Stimulated activated naive CD8-positive, alpha-beta T cell treated with anti-CD3 and anti-CD28 coated beads, Interleukin-15, Interleukin-2, amounts not matched to agents 100 ng/mL and 50 ng/mL, for 24 hours (primary cell): ENCODE data around the gene PITPNM1.
"Not testable (repeated sequence)": the region's sequence is repeated elsewhere in the genome, so short reads cannot be mapped to it uniquely, and the experiment has no call there.

Experiments used
- H3K27ac Mint-ChIP-seq: one replicate; pipeline ENCODE4 v1.8.0; 2021; ENCODE audit warnings: mild to moderate bottlenecking, mixed read lengths
- H3K27me3 Mint-ChIP-seq: one replicate; pipeline ENCODE4 v1.8.0; 2021; ENCODE audit warnings: mixed read lengths
- H3K36me3 Mint-ChIP-seq: one replicate; pipeline ENCODE4 v1.8.0; 2021; ENCODE audit warnings: low read depth, mixed read lengths
- H3K4me1 Mint-ChIP-seq: one replicate; pipeline ENCODE4 v1.8.0; 2021; ENCODE audit warnings: low read depth, mixed read lengths
- H3K4me3 Mint-ChIP-seq: one replicate; pipeline ENCODE4 v1.8.0; 2021; ENCODE audit warnings: mild to moderate bottlenecking, mixed read lengths
- H3K9me3 Mint-ChIP-seq: one replicate; pipeline ENCODE4 v1.8.0; 2021; ENCODE audit warnings: mixed read lengths

Gene PITPNM1

GRCh38 chr11:67504950-67505581 is at the start of gene PITPNM1:
Gene PITPNM1, minus strand, starts transcription at chr11:67505363. Its CDS starts 1,183 bp downstream, at chr11:67504180.
- Mint-ChIP-seq H3K36me3 (peaks cover 28% of the 10 kb centered on the region), H3K9me3 (no peaks in the 10 kb centered on the region), H3K27me3 (no peaks in the 10 kb centered on the region), H3K4me3 (peak within 1 kb of the TSS; percentile 89), H3K4me1 (peaks cover 53% of the 10 kb centered on the region), H3K27ac (peak within 1 kb of the TSS; percentile 97)

GRCh38 chr11:67551697-67552096 is 46.5 kb upstream of the PITPNM1 start:
- not testable (repeated sequence) for H3K4me3 Mint-ChIP-seq, H3K4me1 Mint-ChIP-seq, H3K27me3 Mint-ChIP-seq, H3K36me3 Mint-ChIP-seq, H3K27ac Mint-ChIP-seq
- peaks cover 12% of the 10 kb centered on the region for H3K9me3 Mint-ChIP-seq

- peaks cover 12% of the 10 kb centered on the region for H3K9me3 Mint-ChIP-seq
- H3K4me1 Mint-ChIP-seq = peaks cover 3% of the 10 kb centered on the region
- no peak overlapping the region for H3K27ac Mint-ChIP-seq
- no peak overlapping the region for H3K4me3 Mint-ChIP-seq
- H3K36me3 Mint-ChIP-seq = peaks cover 5% of the 10 kb centered on the region
- peaks cover 3% of the 10 kb centered on the region for H3K27me3 Mint-ChIP-seq
These were observed 46.0 kb upstream of the PITPNM1 start for GRCh38 chr11:67551127-67551526.

DNA sequence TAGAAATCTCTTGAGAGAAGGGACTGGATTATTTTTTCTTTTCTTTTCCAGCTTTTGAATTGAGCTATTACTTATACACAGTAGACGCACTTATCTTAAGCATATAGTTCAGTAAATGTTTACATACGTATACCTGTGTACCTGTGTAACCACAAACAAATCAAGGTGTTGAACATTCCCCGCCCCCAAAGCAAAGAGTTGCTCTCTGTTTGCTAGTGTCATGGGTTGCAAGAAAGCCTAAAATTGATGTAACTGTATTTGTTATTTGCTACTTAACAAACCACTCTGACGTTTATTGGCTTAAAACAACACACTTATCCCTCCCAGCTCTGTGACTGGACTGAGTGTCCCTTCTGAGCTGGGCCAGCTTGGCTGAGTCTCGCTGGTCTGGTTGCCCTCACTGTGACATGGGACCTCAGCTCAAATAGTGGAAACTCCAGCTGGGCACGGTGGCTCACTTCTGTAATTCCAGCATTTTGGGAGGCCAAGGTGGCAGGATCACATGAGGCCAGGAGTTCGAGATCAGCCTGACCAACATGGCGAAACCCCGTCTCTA is 43.5 kb upstream of the PITPNM1 start:
- Mint-ChIP-seq H3K27ac (no peak overlapping the region), H3K36me3 (peaks cover 5% of the 10 kb centered on the region), H3K4me1 (peaks cover 3% of the 10 kb centered on the region), H3K4me3 (no peak overlapping the region), H3K9me3 (peaks cover 12% of the 10 kb centered on the region), H3K27me3 (peaks cover 3% of the 10 kb centered on the region)

- H3K9me3 Mint-ChIP-seq = peaks cover 12% of the 10 kb centered on the region
- H3K36me3 Mint-ChIP-seq, H3K27ac Mint-ChIP-seq, H3K4me1 Mint-ChIP-seq, H3K27me3 Mint-ChIP-seq, H3K4me3 Mint-ChIP-seq: not testable (repeated sequence)
These were observed 42.9 kb upstream of the PITPNM1 start for GRCh38 chr11:67548112-67548511.

DNA sequence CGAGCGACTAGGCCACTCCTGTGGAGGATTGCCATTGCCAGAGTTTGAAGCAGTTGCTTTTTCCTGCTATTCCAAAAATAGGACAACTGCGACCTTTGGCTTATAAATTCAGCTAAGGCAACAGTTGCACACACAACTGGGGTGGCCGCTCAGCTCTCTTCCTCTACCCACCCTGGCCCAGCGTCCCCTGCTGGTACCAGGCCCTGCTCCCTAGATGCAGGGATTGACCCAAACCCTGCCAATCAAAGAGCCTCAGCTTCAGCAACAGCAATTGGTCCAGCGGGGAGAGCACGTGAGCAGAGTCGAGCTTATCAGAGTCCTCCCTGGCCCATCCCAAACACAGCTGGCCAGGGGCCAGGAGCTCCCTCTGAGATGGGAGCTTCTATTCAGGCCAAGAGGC is 40.1 kb upstream of the PITPNM1 start:
- no peaks in the 10 kb centered on the region for H3K27me3 Mint-ChIP-seq
- H3K27ac Mint-ChIP-seq = no peak overlapping the region
- no peaks in the 10 kb centered on the region for H3K9me3 Mint-ChIP-seq
- H3K36me3 Mint-ChIP-seq = no peaks in the 10 kb centered on the region
- no peaks in the 10 kb centered on the region for H3K4me1 Mint-ChIP-seq
- no peak overlapping the region for H3K4me3 Mint-ChIP-seq

GRCh38 chr11:67544616-67545242 is 39.6 kb upstream of the PITPNM1 start:
- no peaks in the 10 kb centered on the region for H3K27me3 Mint-ChIP-seq
- H3K36me3 Mint-ChIP-seq = no peaks in the 10 kb centered on the region
- H3K27ac Mint-ChIP-seq = no peak overlapping the region
- no peaks in the 10 kb centered on the region for H3K4me1 Mint-ChIP-seq
- no peaks in the 10 kb centered on the region for H3K9me3 Mint-ChIP-seq
- H3K4me3 Mint-ChIP-seq = no peak overlapping the region

DNA sequence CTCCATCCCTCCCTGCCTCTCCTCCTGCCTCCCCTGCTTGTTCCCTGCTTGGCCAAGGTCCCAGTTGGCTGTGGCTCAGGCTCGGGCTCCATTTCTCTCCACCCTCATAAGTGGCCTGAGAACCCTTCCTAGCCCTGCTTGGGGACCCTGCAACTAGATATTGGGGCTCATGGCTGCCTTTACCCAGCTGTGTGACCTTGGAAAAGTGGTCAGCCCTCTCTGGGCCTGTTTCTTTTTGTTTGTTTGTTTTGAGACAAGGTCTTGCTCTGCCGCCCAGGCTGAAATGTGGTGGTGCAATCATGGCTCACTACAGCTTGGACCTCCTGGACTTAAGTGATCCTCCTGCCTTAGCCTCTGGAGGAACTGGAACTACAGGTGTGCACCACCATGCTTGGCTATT is 38.4 kb upstream of the PITPNM1 start:
- Mint-ChIP-seq H3K27ac (no peak overlapping the region), H3K9me3 (no peaks in the 10 kb centered on the region), H3K4me1 (no peaks in the 10 kb centered on the region), H3K4me3 (no peak overlapping the region), H3K27me3 (no peaks in the 10 kb centered on the region), H3K36me3 (no peaks in the 10 kb centered on the region)

GRCh38 chr11:67542971-67543370 is 37.8 kb upstream of the PITPNM1 start:
- Mint-ChIP-seq H3K27me3 (no peaks in the 10 kb centered on the region), H3K27ac (no peak overlapping the region), H3K4me1 (no peaks in the 10 kb centered on the region), H3K36me3 (no peaks in the 10 kb centered on the region), H3K4me3 (no peak overlapping the region), H3K9me3 (no peaks in the 10 kb centered on the region)

DNA sequence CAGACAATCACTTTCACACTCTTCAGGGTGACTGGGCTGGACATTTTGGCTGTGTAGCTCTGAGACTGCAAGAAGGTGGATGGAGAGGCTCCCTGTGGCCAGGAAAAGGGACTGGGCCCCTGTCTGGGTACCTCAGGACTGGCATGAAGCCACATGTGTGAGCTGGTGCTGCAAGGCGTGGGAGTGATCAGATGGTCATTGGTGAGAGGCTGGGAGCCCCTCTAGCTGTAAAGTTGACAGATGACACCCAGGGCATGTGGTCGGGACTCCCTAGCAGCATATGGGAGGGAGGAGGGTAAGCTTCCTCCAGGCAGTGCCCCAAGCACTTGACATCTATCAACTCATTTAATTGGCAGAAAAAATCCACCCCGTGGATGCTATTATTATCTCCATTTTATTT is 37.0 kb upstream of the PITPNM1 start:
- Mint-ChIP-seq H3K4me1 (no peaks in the 10 kb centered on the region), H3K36me3 (no peaks in the 10 kb centered on the region), H3K27ac (no peak overlapping the region), H3K9me3 (no peaks in the 10 kb centered on the region), H3K4me3 (no peak overlapping the region), H3K27me3 (no peaks in the 10 kb centered on the region)

- no peaks in the 10 kb centered on the region for H3K9me3 Mint-ChIP-seq
- no peak overlapping the region for H3K27ac Mint-ChIP-seq
These were observed 36.0 kb upstream of the PITPNM1 start for GRCh38 chr11:67541198-67541597.

GRCh38 chr11:67539550-67539949 is 34.4 kb upstream of the PITPNM1 start:
- no peaks in the 10 kb centered on the region for H3K36me3 Mint-ChIP-seq
- peaks cover 4% of the 10 kb centered on the region for H3K27me3 Mint-ChIP-seq
- H3K4me1 Mint-ChIP-seq = no peaks in the 10 kb centered on the region
- no peaks in the 10 kb centered on the region for H3K9me3 Mint-ChIP-seq
- no peak overlapping the region for H3K4me3 Mint-ChIP-seq
- H3K27ac Mint-ChIP-seq = no peak overlapping the region

More at GRCh38 chr11:67541198-67541597, 36.0 kb upstream of the PITPNM1 start:
- H3K27me3 Mint-ChIP-seq = no peaks in the 10 kb centered on the region
- H3K36me3 Mint-ChIP-seq = no peaks in the 10 kb centered on the region
- H3K4me3 Mint-ChIP-seq = no peak overlapping the region
- H3K4me1 Mint-ChIP-seq = no peaks in the 10 kb centered on the region

DNA sequence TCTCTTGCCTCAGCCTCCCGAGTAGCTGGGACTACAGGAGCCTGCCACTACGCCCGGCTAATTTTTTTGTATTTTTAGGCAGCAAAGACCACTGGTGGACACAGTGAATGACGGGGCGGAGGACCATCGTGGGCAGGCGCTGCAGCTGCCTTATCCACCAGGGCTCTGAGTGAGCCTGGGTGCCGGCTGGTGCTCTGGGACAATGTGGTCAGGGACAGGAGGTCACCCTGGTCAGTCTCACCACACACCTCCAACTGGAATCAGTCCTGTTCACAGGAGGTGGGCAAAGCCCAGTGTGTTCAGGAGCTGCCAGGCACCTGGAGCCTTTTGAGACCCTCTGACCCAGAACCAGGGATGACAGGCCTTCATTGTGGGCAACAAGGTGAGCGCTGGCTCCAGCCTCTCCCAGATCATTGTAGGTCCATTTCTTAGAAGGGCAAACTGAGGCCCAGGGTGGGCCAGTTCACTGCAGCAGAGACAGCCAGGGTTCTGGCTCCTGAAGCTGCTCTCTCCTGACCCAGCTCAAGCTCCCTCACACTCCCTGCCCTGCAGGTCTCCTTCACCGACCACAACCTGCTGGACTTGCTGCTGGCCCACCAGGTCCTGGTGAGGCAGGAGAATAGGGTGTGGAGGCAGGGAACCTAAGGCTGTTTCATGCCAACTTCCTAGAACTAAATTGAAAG is 33.8 kb upstream of the PITPNM1 start:
- no peak overlapping the region for H3K4me3 Mint-ChIP-seq
- no peaks in the 10 kb centered on the region for H3K36me3 Mint-ChIP-seq
- no peak overlapping the region for H3K27ac Mint-ChIP-seq
- H3K9me3 Mint-ChIP-seq = peaks cover 3% of the 10 kb centered on the region
- H3K27me3 Mint-ChIP-seq = peaks cover 5% of the 10 kb centered on the region
- no peaks in the 10 kb centered on the region for H3K4me1 Mint-ChIP-seq

DNA sequence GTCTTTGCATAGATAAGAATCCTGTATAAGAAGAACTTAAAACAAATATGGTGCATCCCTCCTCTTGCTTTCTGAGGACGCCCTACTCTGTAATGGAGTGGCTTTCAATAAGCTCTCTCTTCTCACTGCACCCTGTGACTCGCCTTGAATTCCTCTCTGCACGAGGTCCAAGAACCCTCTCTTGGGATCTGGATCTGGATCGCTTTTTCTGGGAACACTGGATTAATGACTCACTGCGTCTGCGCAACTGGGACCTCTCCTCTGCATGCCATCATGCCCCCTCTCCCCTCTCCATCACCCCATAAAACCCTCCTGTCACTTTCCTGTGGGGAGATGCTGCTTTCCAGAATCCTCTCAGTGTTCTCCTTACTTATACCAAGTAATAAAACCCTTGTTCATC is 33.1 kb upstream of the PITPNM1 start:
- Mint-ChIP-seq H3K4me1 (no peaks in the 10 kb centered on the region), H3K9me3 (peaks cover 6% of the 10 kb centered on the region), H3K36me3 (no peaks in the 10 kb centered on the region), H3K27ac (no peak overlapping the region), H3K4me3 (no peak overlapping the region), H3K27me3 (peaks cover 8% of the 10 kb centered on the region)

- no peaks in the 10 kb centered on the region for H3K4me1 Mint-ChIP-seq
- H3K36me3 Mint-ChIP-seq = no peaks in the 10 kb centered on the region
- peaks cover 8% of the 10 kb centered on the region for H3K27me3 Mint-ChIP-seq
- H3K9me3 Mint-ChIP-seq = peaks cover 6% of the 10 kb centered on the region
- H3K4me3 Mint-ChIP-seq = no peak overlapping the region
- H3K27ac Mint-ChIP-seq = no peak overlapping the region
These were observed 30.4 kb upstream of the PITPNM1 start for GRCh38 chr11:67535561-67535960.
